Measurements from ENCODE around the gene BCAR3.
A peak's percentile ranks its signal among the peaks of the same experiment; 100 is the strongest.

Gene BCAR3

GRCh38 chr1:93707956-93708355 is 26.3 kb upstream of the BCAR3 start:
- no peak for TF ChIP-seq CTCF (IDR thresholded peaks at IDR 0.05; ENCODE audit: low read depth, low read length, missing control alignments)
- no peak for DNase-seq (ENCODE audit: extremely low read depth, low read depth)
- no peak overlapping the region for H3K4me3 ChIP-seq (replicated peaks; ENCODE audit: low read depth, low read length)

GRCh38 chr1:93705892-93706500 is 24.4 kb upstream of the BCAR3 start:
- no peak overlapping the region for H3K4me3 ChIP-seq (replicated peaks; ENCODE audit: low read depth, low read length)
- no peak for TF ChIP-seq CTCF (IDR thresholded peaks at IDR 0.05; ENCODE audit: low read depth, low read length, missing control alignments)
- no peak for DNase-seq (ENCODE audit: extremely low read depth, low read depth)

GRCh38 chr1:93704052-93704451 is 22.4 kb upstream of the BCAR3 start:
- no peak for DNase-seq (ENCODE audit: extremely low read depth, low read depth)
- no peak for TF ChIP-seq CTCF (IDR thresholded peaks at IDR 0.05; ENCODE audit: low read depth, low read length, missing control alignments)
- no peak overlapping the region for H3K4me3 ChIP-seq (replicated peaks; ENCODE audit: low read depth, low read length)

GRCh38 chr1:93703643-93704042 is 22.0 kb upstream of the BCAR3 start:
- no peak for TF ChIP-seq CTCF (IDR thresholded peaks at IDR 0.05; ENCODE audit: low read depth, low read length, missing control alignments)
- no peak for DNase-seq (ENCODE audit: extremely low read depth, low read depth)
- H3K4me3 ChIP-seq (replicated peaks; ENCODE audit: low read depth, low read length) = no peak overlapping the region

- peak; percentile 16 for TF ChIP-seq CTCF (IDR thresholded peaks at IDR 0.05; ENCODE audit: low read depth, low read length, missing control alignments)
- H3K4me3 ChIP-seq (replicated peaks; ENCODE audit: low read depth, low read length) = no peak overlapping the region
- DNase-seq (ENCODE audit: extremely low read depth, low read depth) = no peak
Observed at GRCh38 chr1:93702828-93703183, 21.2 kb upstream of the BCAR3 start.

- no peak for DNase-seq (ENCODE audit: extremely low read depth, low read depth)
- H3K4me3 ChIP-seq (replicated peaks; ENCODE audit: low read depth, low read length) = no peak overlapping the region
- TF ChIP-seq CTCF (IDR thresholded peaks at IDR 0.05; ENCODE audit: low read depth, low read length, missing control alignments) = no peak
Observed at GRCh38 chr1:93702111-93702827, 20.6 kb upstream of the BCAR3 start.
